Right atrium auricular region (tissue), 2 donors: ENCODE results near the gene LAPTM5. TPM values are rescaled to one million over a fixed set of nuclear protein-coding genes. Genes with fewer than 3 reads are reported as not detected.
A peak's percentile ranks its signal among the peaks of the same experiment; 100 is the strongest.

Experiments
- DNase-seq: peaks from one replicate; pipeline ENCODE4 v3.0.0-alpha.2; 2019; ENCODE audit warnings: low spot score
- H3K27ac ChIP-seq, 2 donors: fragments of 200-600 bp; sonication (generic); 1 replicate in 1 of 2; 2 replicates in 1 of 2; pipeline ENCODE4 v1.5.1; 2016 to 2019
- H3K27me3 ChIP-seq, 2 donors: fragments of 200-600 bp; sonication (generic); one replicate each; pipeline versions ENCODE4 v1.5.1 to v1.6.0; 2017 to 2019
- H3K36me3 ChIP-seq: fragments of 200-600 bp; sonication (generic); one replicate; pipeline ENCODE4 v1.5.1; 2016
- H3K4me1 ChIP-seq, 2 donors: fragments of 200-600 bp; sonication (generic); one replicate each; pipeline versions ENCODE4 v1.5.1 to v1.6.0; 2017 to 2019
- H3K4me3 ChIP-seq, 2 donors: fragments of 200-600 bp; sonication (generic); 1 replicate in 1 of 2; 2 replicates in 1 of 2; pipeline ENCODE4 v1.5.1; 2017 to 2019; ENCODE audit warnings: mild to moderate bottlenecking in 1 of 2, moderate library complexity in 1 of 2
- H3K9me3 ChIP-seq, 2 donors: fragments of 200-600 bp; sonication (generic); one replicate each; pipeline ENCODE4 v1.5.1; 2019
- total RNA-seq, 2 donors: library from RNA; depleted of rRNA; stranded (reverse); fragments of >200 nt; gene quantifications; one replicate each; pipeline ENCODE4 v1.1.0, GENCODE V29; 2016
- TF ChIP-seq, protein P1 (sequence below), 2 donors: fragments of 200-600 bp; sonication (generic); IDR thresholded peaks; one replicate each; pipeline ENCODE4 v1.5.1; 2019; ENCODE audit warnings: antibody characterized with exemption in 2 of 2

LAPTM5 gene
- total RNA-seq, 2 donors from 2014 or later: 17.4 to 62.8 TPM

DNA sequence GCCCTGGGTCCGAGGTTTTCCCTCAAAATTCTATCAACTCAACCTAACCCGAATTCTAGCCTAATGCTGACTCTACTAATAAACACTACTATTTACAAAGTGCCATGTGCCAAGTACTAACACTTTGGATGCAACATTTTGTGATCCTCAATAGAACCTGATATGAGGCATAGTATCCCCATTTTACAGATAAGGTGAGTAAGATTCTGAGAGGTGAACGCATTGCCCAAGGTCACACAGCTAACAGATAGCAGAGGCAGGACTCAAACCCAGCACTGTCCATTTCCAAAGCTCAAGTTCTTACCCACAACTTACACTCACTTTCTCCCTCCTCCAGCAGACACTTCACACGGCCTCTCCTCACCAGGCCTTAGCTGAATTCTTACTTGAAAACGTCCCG, 46.0 kb upstream of the LAPTM5 start:
- Histone ChIP-seq H3K9me3 (no peaks in the 10 kb centered on the region), H3K4me3 (no peak overlapping the region), H3K27ac (no peak overlapping the region), H3K4me1 (peaks cover 0 to 35% of the 10 kb centered on the region in 2 donors), H3K36me3 (no peaks in the 10 kb centered on the region), H3K27me3 (no peaks in the 10 kb centered on the region)
- DNase-seq: no peak
- TF ChIP-seq, protein P1, sequence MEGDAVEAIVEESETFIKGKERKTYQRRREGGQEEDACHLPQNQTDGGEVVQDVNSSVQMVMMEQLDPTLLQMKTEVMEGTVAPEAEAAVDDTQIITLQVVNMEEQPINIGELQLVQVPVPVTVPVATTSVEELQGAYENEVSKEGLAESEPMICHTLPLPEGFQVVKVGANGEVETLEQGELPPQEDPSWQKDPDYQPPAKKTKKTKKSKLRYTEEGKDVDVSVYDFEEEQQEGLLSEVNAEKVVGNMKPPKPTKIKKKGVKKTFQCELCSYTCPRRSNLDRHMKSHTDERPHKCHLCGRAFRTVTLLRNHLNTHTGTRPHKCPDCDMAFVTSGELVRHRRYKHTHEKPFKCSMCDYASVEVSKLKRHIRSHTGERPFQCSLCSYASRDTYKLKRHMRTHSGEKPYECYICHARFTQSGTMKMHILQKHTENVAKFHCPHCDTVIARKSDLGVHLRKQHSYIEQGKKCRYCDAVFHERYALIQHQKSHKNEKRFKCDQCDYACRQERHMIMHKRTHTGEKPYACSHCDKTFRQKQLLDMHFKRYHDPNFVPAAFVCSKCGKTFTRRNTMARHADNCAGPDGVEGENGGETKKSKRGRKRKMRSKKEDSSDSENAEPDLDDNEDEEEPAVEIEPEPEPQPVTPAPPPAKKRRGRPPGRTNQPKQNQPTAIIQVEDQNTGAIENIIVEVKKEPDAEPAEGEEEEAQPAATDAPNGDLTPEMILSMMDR (IDR thresholded peaks at IDR 0.05): no peak

DNA sequence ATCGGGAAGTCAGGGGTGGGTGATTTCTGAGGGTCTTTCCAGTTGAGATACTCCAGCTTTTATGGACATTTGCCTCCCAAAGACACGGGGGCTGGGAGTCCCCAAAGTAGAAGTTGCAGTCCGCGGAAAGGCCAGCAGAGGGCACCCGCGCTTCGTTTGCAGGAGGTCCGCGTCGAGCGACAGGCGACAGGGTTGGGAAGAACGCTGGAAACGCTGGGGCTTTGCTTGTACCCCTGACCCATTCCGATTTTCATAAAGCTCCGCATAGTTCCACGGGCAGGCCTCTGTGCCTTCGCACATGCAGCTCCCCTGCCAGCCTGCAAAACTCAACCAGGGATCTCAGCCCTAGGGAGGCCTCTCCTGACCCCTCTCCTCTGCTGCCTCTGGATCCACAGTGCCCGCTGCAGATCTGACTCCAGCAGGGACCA, 44.2 kb upstream of the LAPTM5 start:
- no peak overlapping the region for H3K27ac ChIP-seq
- TF ChIP-seq, protein P1 (IDR thresholded peaks at IDR 0.05): peak; percentile 84 to 98

DNA sequence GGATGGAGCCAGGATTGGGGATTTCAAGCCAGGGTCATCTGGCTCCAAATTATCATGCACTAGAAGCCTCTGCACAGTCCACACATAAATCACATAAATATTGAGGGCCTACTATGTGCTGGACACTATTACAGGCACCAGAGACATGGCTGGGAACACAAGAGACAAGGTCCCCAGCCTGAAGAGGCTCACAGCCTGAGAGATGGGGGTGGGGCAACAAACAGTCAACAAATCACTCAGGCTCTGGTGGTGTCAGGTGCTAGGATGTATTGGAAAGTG, 41.6 kb upstream of the LAPTM5 start:
- Histone ChIP-seq H3K27ac (peak overlapping the region; percentile 14 to 16), H3K9me3 (no peaks in the 10 kb centered on the region), H3K27me3 (no peaks in the 10 kb centered on the region), H3K36me3 (no peaks in the 10 kb centered on the region), H3K4me1 (peaks cover 0 to 33% of the 10 kb centered on the region in 2 donors), H3K4me3 (no peak overlapping the region)
- TF ChIP-seq, protein P1 (IDR thresholded peaks at IDR 0.05): no peak
- no peak for DNase-seq

More for the DNA sequence above, 44.2 kb upstream of the LAPTM5 start:
- H3K27me3 ChIP-seq: no peaks in the 10 kb centered on the region
- no peaks in the 10 kb centered on the region for H3K9me3 ChIP-seq
- H3K4me1 ChIP-seq: peaks cover 0 to 33% of the 10 kb centered on the region in 2 donors
- no peak overlapping the region for H3K4me3 ChIP-seq
- H3K36me3 ChIP-seq: no peaks in the 10 kb centered on the region
- peak; percentile 86 for DNase-seq

DNA sequence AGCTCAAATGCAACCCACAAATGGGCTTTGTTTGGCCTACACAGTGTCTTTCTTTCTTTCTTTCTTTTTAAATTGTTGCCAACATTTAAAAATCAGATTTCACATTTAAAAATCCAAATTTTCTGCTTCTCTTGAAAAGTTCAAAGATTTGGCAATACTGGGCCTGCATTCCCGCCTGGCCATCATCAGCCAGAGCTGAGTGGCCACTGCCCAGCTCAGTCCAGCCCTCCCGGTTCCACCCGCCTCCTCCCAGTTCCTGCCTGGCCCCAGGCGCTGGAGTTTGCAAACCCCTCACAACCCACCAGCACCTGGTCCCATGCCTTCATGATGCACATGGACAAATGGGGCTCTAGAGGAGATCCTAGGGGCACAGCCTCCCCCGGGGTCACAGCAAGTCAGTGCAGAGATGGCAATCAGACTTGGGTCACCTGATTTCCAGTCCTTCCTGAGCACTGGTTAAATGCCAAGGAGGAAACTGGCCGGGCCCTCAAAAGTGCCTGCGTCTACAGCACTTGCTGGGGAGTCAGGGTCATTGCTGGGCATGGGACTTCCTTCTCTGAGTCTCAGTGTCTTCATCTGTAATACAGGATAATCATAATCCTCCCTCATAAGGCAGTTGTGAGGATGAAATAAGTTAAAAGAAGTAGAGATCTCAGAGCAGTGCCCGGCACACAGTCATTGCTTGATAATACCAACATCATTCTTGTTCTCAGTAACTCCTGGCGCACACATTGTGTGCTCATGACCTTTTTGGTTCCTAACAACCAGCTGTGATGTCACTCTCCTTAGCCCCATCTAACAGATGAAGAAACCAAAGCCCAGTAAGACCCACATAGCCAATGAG, 41.0 kb upstream of the LAPTM5 start:
- peak; percentile 75 for DNase-seq
- H3K27ac ChIP-seq: peak overlapping the region; percentile 14 to 37

DNA sequence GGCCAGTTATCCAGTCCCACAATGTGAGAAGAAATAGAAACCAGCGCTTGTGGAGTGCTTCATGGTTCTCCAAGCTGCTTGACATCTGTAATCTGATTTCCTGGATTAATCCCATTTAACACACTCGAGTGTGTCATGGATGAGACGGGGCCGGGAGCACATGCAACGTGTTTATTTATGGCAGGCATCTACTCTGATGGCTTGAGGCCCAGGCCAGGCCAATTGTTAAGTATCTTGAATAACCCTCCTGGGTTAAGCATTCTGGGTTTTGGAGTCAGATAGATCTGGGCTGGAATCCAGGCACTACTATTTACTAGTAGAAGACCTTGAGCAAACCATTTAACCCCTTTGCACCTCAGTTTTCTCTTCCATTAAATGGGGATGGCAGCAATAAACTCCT, 37.5 kb upstream of the LAPTM5 start:
- Histone ChIP-seq H3K4me3 (no peak overlapping the region), H3K36me3 (no peaks in the 10 kb centered on the region), H3K9me3 (no peaks in the 10 kb centered on the region), H3K4me1 (peaks cover 0 to 24% of the 10 kb centered on the region in 2 donors), H3K27me3 (no peaks in the 10 kb centered on the region), H3K27ac (no peak overlapping the region)
- DNase-seq: no peak
- TF ChIP-seq, protein P1 (IDR thresholded peaks at IDR 0.05): no peak

More for the DNA sequence above, 41.0 kb upstream of the LAPTM5 start:
- Histone ChIP-seq H3K27me3 (no peaks in the 10 kb centered on the region), H3K4me1 (peaks cover 0 to 33% of the 10 kb centered on the region in 2 donors), H3K4me3 (no peak overlapping the region), H3K36me3 (no peaks in the 10 kb centered on the region), H3K9me3 (no peaks in the 10 kb centered on the region)
- TF ChIP-seq, protein P1 (IDR thresholded peaks at IDR 0.05): no peak
